Measurements from ENCODE around the gene SKIL. TPM values are rescaled to one million over a fixed set of nuclear protein-coding genes. Genes with fewer than 3 reads are reported as not detected.
"Not testable (repeated sequence)": the region's sequence is repeated elsewhere in the genome, so short reads cannot be mapped to it uniquely, and the experiment has no call there.

The SKIL gene
- total RNA-seq, 4 donors from 2014 or later, result 24.9 to 50.6 (median 30.4) TPM

GRCh38 chr3:170322566-170323269, 34.8 kb upstream of the SKIL start:
- Histone ChIP-seq H3K36me3 (no peaks in the 10 kb centered on the region), H3K9me3 (no peaks in the 10 kb centered on the region), H3K4me3 (no peak overlapping the region), H3K4me1 (no peaks in the 10 kb centered on the region), H3K27ac (no peak overlapping the region), H3K27me3 (no peaks in the 10 kb centered on the region)
- no peak for DNase-seq (ENCODE audit: low spot score in 2 of 2)
- TF ChIP-seq POLR2A (IDR thresholded peaks at IDR 0.05) (no peak), POLR2AphosphoS5 (IDR thresholded peaks at IDR 0.05) (no peak), EP300 (IDR thresholded peaks at IDR 0.05) (no peak), CTCF (IDR thresholded peaks at IDR 0.05) (no peak)
- WGBS, result 66% methylated on average over 10 of the region's 10 CpGs

- DNase-seq (ENCODE audit: low spot score in 2 of 2), result no peak
- no peak for TF ChIP-seq EP300 (IDR thresholded peaks at IDR 0.05)
- no peak for TF ChIP-seq CTCF (IDR thresholded peaks at IDR 0.05)
- no peak for TF ChIP-seq POLR2AphosphoS5 (IDR thresholded peaks at IDR 0.05)
- no peak for TF ChIP-seq POLR2A (IDR thresholded peaks at IDR 0.05)
- Histone ChIP-seq H3K9me3 (no peaks in the 10 kb centered on the region), H3K4me3 (no peak overlapping the region), H3K36me3 (no peaks in the 10 kb centered on the region), H3K27ac (no peak overlapping the region), H3K4me1 (no peaks in the 10 kb centered on the region), H3K27me3 (no peaks in the 10 kb centered on the region)
- 87% methylated on average over 6 of the region's 6 CpGs for WGBS
Measured at GRCh38 chr3:170323331-170323730, 34.2 kb upstream of the SKIL start.

GRCh38 chr3:170324962-170325361, 32.6 kb upstream of the SKIL start:
- no peak overlapping the region for H3K4me3 ChIP-seq
- no peak overlapping the region for H3K27ac ChIP-seq
- no peak for DNase-seq (ENCODE audit: low spot score in 2 of 2)
- H3K36me3 ChIP-seq, result no peaks in the 10 kb centered on the region
- WGBS, result 82% methylated on average over 3 of the region's 3 CpGs
- no peaks in the 10 kb centered on the region for H3K27me3 ChIP-seq
- H3K9me3 ChIP-seq, result no peaks in the 10 kb centered on the region
- no peaks in the 10 kb centered on the region for H3K4me1 ChIP-seq
- TF ChIP-seq EP300 (IDR thresholded peaks at IDR 0.05), result no peak
- no peak for TF ChIP-seq POLR2A (IDR thresholded peaks at IDR 0.05)
- TF ChIP-seq CTCF (IDR thresholded peaks at IDR 0.05), result no peak
- TF ChIP-seq POLR2AphosphoS5 (IDR thresholded peaks at IDR 0.05), result no peak

- Histone ChIP-seq H3K36me3 (no peaks in the 10 kb centered on the region), H3K27ac (no peak overlapping the region), H3K4me1 (peaks cover 4% of the 10 kb centered on the region), H3K9me3 (no peaks in the 10 kb centered on the region), H3K27me3 (no peaks in the 10 kb centered on the region), H3K4me3 (no peak overlapping the region)
- TF ChIP-seq POLR2AphosphoS5 (IDR thresholded peaks at IDR 0.05), result no peak
- no peak for TF ChIP-seq POLR2A (IDR thresholded peaks at IDR 0.05)
- no peak for TF ChIP-seq EP300 (IDR thresholded peaks at IDR 0.05)
- TF ChIP-seq CTCF (IDR thresholded peaks at IDR 0.05), result no peak
- WGBS, result 93% methylated on average over 21 of the region's 24 CpGs
- DNase-seq (ENCODE audit: low spot score in 2 of 2), result no peak
Measured at GRCh38 chr3:170327040-170327808, 30.3 kb upstream of the SKIL start.

GRCh38 chr3:170327868-170328548, 29.5 kb upstream of the SKIL start:
- H3K9me3 ChIP-seq; H3K27me3 ChIP-seq; H3K27ac ChIP-seq; H3K4me3 ChIP-seq; DNase-seq (ENCODE audit: low spot score in 2 of 2); H3K4me1 ChIP-seq; H3K36me3 ChIP-seq: not testable (repeated sequence)
- WGBS, result 86% methylated on average over 6 of the region's 7 CpGs
